MCF 10A (cell line): Measurements from ENCODE around the gene LRIT1. TPM values are rescaled to one million over a fixed set of nuclear protein-coding genes. Genes with fewer than 3 reads are reported as not detected.

ENCODE experiments used
- BruUV-seq: library from RNA; stranded (reverse); fragments of 400-500 nt; replicated peaks from 2 replicates; lab custom pipeline; 2021; lab: Mats Ljungman, UMichigan
- CTCF ChIA-PET: fragments of 300-600 bp; sonication (Branson Sonifier 250); formaldehyde crosslinking; extraction: SDS; loops from one replicate; lab custom pipeline; 2021; ENCODE audit warnings: antibody characterized with exemption, inconsistent platforms; lab: Yijun Ruan, JAX
- POLR2A ChIA-PET: fragments of 300-600, 350-650 bp; sonication (Branson Sonifier 250); formaldehyde crosslinking; extraction: SDS; loops from one replicate; lab custom pipeline; 2020; ENCODE audit warnings: antibody characterized with exemption, inconsistent platforms; lab: Yijun Ruan, JAX
- DNase-seq: peaks from one replicate; pipeline ENCODE4 v3.0.0-alpha.2; 2018; ENCODE audit not compliant: unreplicated experiment
- H3K27ac Mint-ChIP-seq: one replicate; pipeline ENCODE4 v1.8.0; 2022; ENCODE audit warnings: mild to moderate bottlenecking, low read depth, mixed read lengths; ENCODE audit not compliant: unreplicated experiment
- H3K27me3 Mint-ChIP-seq: one replicate; pipeline ENCODE4 v1.8.0; 2022; ENCODE audit warnings: mixed read lengths; ENCODE audit not compliant: insufficient read depth, unreplicated experiment
- H3K36me3 Mint-ChIP-seq: one replicate; pipeline ENCODE4 v1.8.0; 2022; ENCODE audit warnings: mild to moderate bottlenecking, moderate library complexity, mixed read lengths; ENCODE audit not compliant: insufficient read depth, unreplicated experiment
- H3K4me1 Mint-ChIP-seq: one replicate; pipeline ENCODE4 v1.8.0; 2022; ENCODE audit warnings: mixed read lengths; ENCODE audit not compliant: insufficient read depth, unreplicated experiment
- H3K4me3 Mint-ChIP-seq: one replicate; pipeline ENCODE4 v1.8.0; 2022; ENCODE audit warnings: mild to moderate bottlenecking, moderate library complexity, mixed read lengths; ENCODE audit not compliant: unreplicated experiment
- H3K9me3 Mint-ChIP-seq: one replicate; pipeline ENCODE4 v1.8.0; 2022; ENCODE audit warnings: mixed read lengths; ENCODE audit not compliant: unreplicated experiment
- CTCF ChIP-seq: fragments of 200-600 bp; IDR thresholded peaks from one replicate; pipeline ENCODE4 v1.8.0; 2022; ENCODE audit warnings: antibody characterized with exemption, mild to moderate bottlenecking; ENCODE audit not compliant: unreplicated experiment
- intact Hi-C: fragments of 100-400 bp; cut with micrococcal nuclease; formaldehyde crosslinking; loops from 2 replicates; pipeline ENCODE4 v1.14.1; 2022
- total RNA-seq: library from RNA; stranded (reverse); gene quantifications from 2 replicates; pipeline ENCODE4 v1.2.3, GENCODE V29; 2022

Gene LRIT1
- total RNA-seq, 1 experiment from 2014 or later: not detected

GRCh38 chr10:84200537-84201243 is 40.7 kb downstream of the LRIT1 start:
- Mint-ChIP-seq H3K9me3 (no peaks in the 10 kb centered on the region), H3K4me3 (no peak overlapping the region), H3K27me3 (peaks cover 43% of the 10 kb centered on the region), H3K27ac (no peak overlapping the region), H3K4me1 (no peaks in the 10 kb centered on the region), H3K36me3 (no peaks in the 10 kb centered on the region)
- intact Hi-C loops: loop anchor here (10.0 kb wide), 1 partner anchor 146 kb away; no protein-coding TSS in a partner anchor
- no peak for DNase-seq
- no TSS peak for BruUV-seq
- TF ChIP-seq CTCF: no peak
- POLR2A ChIA-PET: interaction anchor here (1.0 to 1.3 kb wide), 2 partner anchors 13 to 53 kb away, joined by 3 to 4 read pairs; no protein-coding TSS in a partner anchor
- CTCF ChIA-PET: interaction anchor here (0.6 to 9.2 kb wide), 4 partner anchors 9 to 68 kb away, joined by 5 to 210 read pairs (median 98); no protein-coding TSS in a partner anchor

GRCh38 chr10:84198206-84198915 is 43.0 kb downstream of the LRIT1 start:
- H3K27me3 Mint-ChIP-seq: peaks cover 46% of the 10 kb centered on the region
- POLR2A ChIA-PET: interaction anchor here (0.6 to 1.0 kb wide), 3 partner anchors 19 to 1685 kb away, joined by 3 to 6 read pairs (median 3); no protein-coding TSS in a partner anchor
- H3K9me3 Mint-ChIP-seq: no peaks in the 10 kb centered on the region
- no peak for DNase-seq
- H3K27ac Mint-ChIP-seq: no peak overlapping the region
- CTCF ChIA-PET: interaction anchor here (0.8 to 2.8 kb wide), 2 partner anchors 25 to 51 kb away, joined by 6 to 11 read pairs; no protein-coding TSS in a partner anchor
- H3K4me3 Mint-ChIP-seq: no peak overlapping the region
- TF ChIP-seq CTCF: no peak
- intact Hi-C loops: no loop called here
- no peaks in the 10 kb centered on the region for H3K4me1 Mint-ChIP-seq
- BruUV-seq: no TSS peak
- H3K36me3 Mint-ChIP-seq: no peaks in the 10 kb centered on the region

- no peaks in the 10 kb centered on the region for H3K9me3 Mint-ChIP-seq
- intact Hi-C loops: no loop called here
- no peak for DNase-seq
- no peak overlapping the region for H3K4me3 Mint-ChIP-seq
- POLR2A ChIA-PET: interaction anchor here (1.0 kb wide), 1 partner anchor 42 kb away, joined by 3 read pairs; no protein-coding TSS in a partner anchor
- TF ChIP-seq CTCF: no peak
- peaks cover 46% of the 10 kb centered on the region for H3K27me3 Mint-ChIP-seq
- no peaks in the 10 kb centered on the region for H3K4me1 Mint-ChIP-seq
- H3K27ac Mint-ChIP-seq: no peak overlapping the region
- no TSS peak for BruUV-seq
- H3K36me3 Mint-ChIP-seq: no peaks in the 10 kb centered on the region
- CTCF ChIA-PET: interaction anchor here (0.7 to 2.8 kb wide), 4 partner anchors 7 to 50 kb away, joined by 3 to 11 read pairs (median 5); no protein-coding TSS in a partner anchor
These were observed 43.7 kb downstream of the LRIT1 start for GRCh38 chr10:84197643-84198042.

- no peak for TF ChIP-seq CTCF
- POLR2A ChIA-PET: no interaction called here
- BruUV-seq: no TSS peak
- Mint-ChIP-seq H3K36me3 (no peaks in the 10 kb centered on the region), H3K9me3 (no peaks in the 10 kb centered on the region), H3K27ac (no peak overlapping the region), H3K4me3 (no peak overlapping the region), H3K4me1 (no peaks in the 10 kb centered on the region), H3K27me3 (peaks cover 46% of the 10 kb centered on the region)
- CTCF ChIA-PET: interaction anchor here (0.6 to 2.8 kb wide), 5 partner anchors 8 to 49 kb away, joined by 3 to 11 read pairs (median 3); no protein-coding TSS in a partner anchor
- no peak for DNase-seq
- intact Hi-C loops: no loop called here
These were observed 44.4 kb downstream of the LRIT1 start for GRCh38 chr10:84196941-84197340.
